ENCODE results near the gene RAD51B.

DNA sequence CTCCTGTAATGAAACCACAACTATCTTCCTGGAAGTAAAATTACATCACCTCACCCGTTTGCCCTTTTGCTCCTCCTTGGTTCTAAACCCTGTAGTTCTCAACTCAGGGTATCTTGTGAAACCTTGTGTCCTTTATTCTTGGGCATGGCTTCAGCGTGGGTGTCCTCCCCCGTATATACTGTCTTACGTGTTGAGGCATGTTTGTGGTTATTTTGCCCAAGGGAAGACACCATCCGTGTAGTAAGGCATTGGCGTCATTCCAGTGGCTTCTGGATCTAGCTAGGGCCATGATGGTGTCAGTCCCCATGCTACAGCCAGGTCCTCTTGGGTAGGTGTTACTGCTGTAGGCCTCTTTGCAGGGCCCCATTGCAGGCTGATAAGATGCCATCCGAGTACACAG is 857.9 kb downstream of the RAD51B start:
- TF ChIP-seq, protein P1, sequence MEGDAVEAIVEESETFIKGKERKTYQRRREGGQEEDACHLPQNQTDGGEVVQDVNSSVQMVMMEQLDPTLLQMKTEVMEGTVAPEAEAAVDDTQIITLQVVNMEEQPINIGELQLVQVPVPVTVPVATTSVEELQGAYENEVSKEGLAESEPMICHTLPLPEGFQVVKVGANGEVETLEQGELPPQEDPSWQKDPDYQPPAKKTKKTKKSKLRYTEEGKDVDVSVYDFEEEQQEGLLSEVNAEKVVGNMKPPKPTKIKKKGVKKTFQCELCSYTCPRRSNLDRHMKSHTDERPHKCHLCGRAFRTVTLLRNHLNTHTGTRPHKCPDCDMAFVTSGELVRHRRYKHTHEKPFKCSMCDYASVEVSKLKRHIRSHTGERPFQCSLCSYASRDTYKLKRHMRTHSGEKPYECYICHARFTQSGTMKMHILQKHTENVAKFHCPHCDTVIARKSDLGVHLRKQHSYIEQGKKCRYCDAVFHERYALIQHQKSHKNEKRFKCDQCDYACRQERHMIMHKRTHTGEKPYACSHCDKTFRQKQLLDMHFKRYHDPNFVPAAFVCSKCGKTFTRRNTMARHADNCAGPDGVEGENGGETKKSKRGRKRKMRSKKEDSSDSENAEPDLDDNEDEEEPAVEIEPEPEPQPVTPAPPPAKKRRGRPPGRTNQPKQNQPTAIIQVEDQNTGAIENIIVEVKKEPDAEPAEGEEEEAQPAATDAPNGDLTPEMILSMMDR (IDR thresholded peaks at IDR 0.05), result no peak
- no peak for TF ChIP-seq POLR2A (IDR thresholded peaks at IDR 0.05)

Measured in thyroid gland (tissue), 4 donors.